HCT116 (cell line): Measurements from ENCODE around the gene PACS2. TPM values are rescaled to one million over a fixed set of nuclear protein-coding genes. Genes with fewer than 3 reads are reported as not detected.

Source experiments
- ATAC-seq: fragments of 200-7000 bp; cut with Tn5 transposase; 2 replicates; pipeline ENCODE4 v1.9.1; 2020; ENCODE audit warnings: mild to moderate bottlenecking, moderate library complexity
- BruUV-seq: library from RNA; stranded (reverse); fragments of 400-500 nt; replicated peaks from 2 replicates; lab custom pipeline; 2021; lab: Mats Ljungman, UMichigan
- CTCF ChIA-PET: fragments of 300-600 bp; sonication (Branson Sonifier 250); formaldehyde crosslinking; loops from one replicate; lab custom pipeline; 2021; ENCODE audit warnings: antibody characterized with exemption; lab: Charles Lee
- POLR2A ChIA-PET: fragments of 300-600, 350-600 bp; sonication (Branson Sonifier 250); formaldehyde crosslinking; loops from one replicate; lab custom pipeline; 2021; ENCODE audit warnings: antibody characterized with exemption; lab: Charles Lee
- RAD21 ChIA-PET, 2 experiments: fragments of 300-600 bp; sonication (Branson Sonifier 250); formaldehyde crosslinking; loops; one replicate each; lab custom pipeline; 2023; ENCODE audit warnings: low total read pairs in 2 of 2; ENCODE audit not compliant: uncharacterized antibody in 2 of 2, unreplicated experiment in 2 of 2, low non-redundant PET in 1 of 2; lab: Charles Lee
- DNase-seq: peaks from one replicate; pipeline ENCODE4 v3.0.0-alpha.2; 2010; ENCODE audit warnings: low read depth, low spot score
- H2AFZ ChIP-seq: fragments of 200-600 bp; shearing (Covaris generic), sonication (generic); 2 replicates; pipeline ENCODE4 v1.6.1; 2017; ENCODE audit warnings: low read depth, mixed run types, mixed read lengths, antibody characterized with exemption, low read length; ENCODE audit not compliant: poor library complexity, severe bottlenecking
- H3K27ac ChIP-seq: 2 replicates; pipeline ENCODE4 v1.5.1; 2012; ENCODE audit warnings: low read depth, low read length
- H3K27me3 ChIP-seq: fragments of 200-600 bp; sonication (generic); 2 replicates; pipeline ENCODE4 v1.6.1; 2016; ENCODE audit warnings: mixed run types, low read length, mixed read lengths; ENCODE audit not compliant: insufficient read depth
- H3K36me3 ChIP-seq, 2 experiments: fragments of 200-500 bp in 1 of 2; fragments of 200-600 bp in 1 of 2; sonication (Bioruptor generic) in 1 of 2; sonication (generic) in 1 of 2; 2 replicates each; pipeline versions ENCODE4 v1.5.1 to v1.6.1; 2014 to 2016; ENCODE audit warnings: low read length in 2 of 2, inconsistent platforms in 1 of 2, mixed read lengths in 1 of 2, mixed run types in 1 of 2; ENCODE audit not compliant: insufficient read depth in 2 of 2, control insufficient read depth in 1 of 2
- H3K4me1 ChIP-seq, 2 experiments: fragments of 200-600 bp in 1 of 2; sonication (generic) in 1 of 2; 2 replicates each; pipeline versions ENCODE4 v1.5.1 to v1.6.1; 2012 to 2017; ENCODE audit warnings: low read length in 2 of 2, inconsistent platforms in 1 of 2, mild to moderate bottlenecking in 1 of 2, mixed read lengths in 1 of 2, mixed run types in 1 of 2, moderate library complexity in 1 of 2; ENCODE audit not compliant: insufficient read depth in 2 of 2, control insufficient read depth in 1 of 2
- H3K4me2 ChIP-seq: fragments of 200-600 bp; sonication (generic); 2 replicates; pipeline ENCODE4 v1.6.1; 2017; ENCODE audit warnings: mixed run types, low read length, mixed read lengths
- H3K4me3 ChIP-seq, 2 experiments: fragments of 200-600 bp in 1 of 2; sonication (generic) in 1 of 2; replicated peaks in 1 of 2; 2 replicates each; pipeline ENCODE4 v1.5.1; 2011 to 2016; ENCODE audit warnings: low read length in 2 of 2, control low read depth in 1 of 2, low read depth in 1 of 2, mild to moderate bottlenecking in 1 of 2, mixed read lengths in 1 of 2, mixed run types in 1 of 2
- H3K79me2 ChIP-seq: fragments of 200-600 bp; sonication (generic); 2 replicates; pipeline ENCODE4 v1.6.1; 2017; ENCODE audit warnings: mild to moderate bottlenecking, mixed run types, low read length, moderate library complexity, mixed read lengths; ENCODE audit not compliant: insufficient read depth
- H3K9ac ChIP-seq: fragments of 200-600 bp; sonication (generic); 2 replicates; pipeline ENCODE4 v1.6.1; 2016; ENCODE audit warnings: low read length, mixed read lengths
- H3K9me2 ChIP-seq: fragments of 200-600 bp; sonication (generic), shearing (Covaris generic); 2 replicates; pipeline ENCODE4 v1.6.1; 2017; ENCODE audit warnings: mixed run types, mild to moderate bottlenecking, moderate library complexity; ENCODE audit not compliant: insufficient read depth
- H3K9me3 ChIP-seq, 2 experiments: fragments of 200-500 bp in 1 of 2; fragments of 200-600 bp in 1 of 2; sonication (Bioruptor generic) in 1 of 2; sonication (generic) in 1 of 2; 2 replicates each; pipeline ENCODE4 v1.6.1; 2014 to 2017; ENCODE audit warnings: low read length in 2 of 2, mixed read lengths in 2 of 2, inconsistent platforms in 1 of 2, low read depth in 1 of 2, mild to moderate bottlenecking in 1 of 2, mixed run types in 1 of 2, moderate library complexity in 1 of 2; ENCODE audit not compliant: control insufficient read depth in 1 of 2, insufficient read depth in 1 of 2
- H4K20me1 ChIP-seq: fragments of 200-600 bp; sonication (generic), shearing (Covaris generic); 2 replicates; pipeline ENCODE4 v1.6.1; 2017; ENCODE audit warnings: mixed run types, mild to moderate bottlenecking, moderate library complexity; ENCODE audit not compliant: insufficient read depth
- CEBPB ChIP-seq: IDR thresholded peaks from 2 replicates; pipeline ENCODE4 v1.6.1; 2012; ENCODE audit warnings: low read depth
- EGR1 ChIP-seq: IDR thresholded peaks from 2 replicates; pipeline ENCODE4 v1.6.1; 2012; ENCODE audit warnings: low read depth
- EZH2phosphoT487 ChIP-seq: fragments of 200-600 bp; IDR thresholded peaks from 2 replicates; pipeline ENCODE4 v1.6.1; 2018; ENCODE audit warnings: antibody characterized with exemption, borderline replicate concordance
- FOSL1 ChIP-seq: IDR thresholded peaks from 2 replicates; pipeline ENCODE4 v1.6.1; 2012; ENCODE audit warnings: low read depth
- JUND ChIP-seq: IDR thresholded peaks from 2 replicates; pipeline ENCODE4 v1.6.1; 2012
- POLR2A ChIP-seq: IDR thresholded peaks from 2 replicates; pipeline ENCODE4 v1.7.0; 2011; ENCODE audit warnings: borderline replicate concordance; ENCODE audit not compliant: insufficient read depth, insufficient read length; ENCODE audit errors: extremely low read depth
- POLR2AphosphoS5 ChIP-seq: IDR thresholded peaks from 2 replicates; pipeline ENCODE4 v1.6.1; 2011; ENCODE audit warnings: mild to moderate bottlenecking, low read depth, low read length, moderate library complexity
- RAD21 ChIP-seq: IDR thresholded peaks from 2 replicates; pipeline ENCODE4 v1.6.1; 2012; ENCODE audit warnings: low read depth, mild to moderate bottlenecking
- SP1 ChIP-seq: IDR thresholded peaks from 2 replicates; pipeline ENCODE4 v1.6.1; 2012; ENCODE audit warnings: low read depth
- SRF ChIP-seq: IDR thresholded peaks from 2 replicates; pipeline ENCODE4 v1.6.1; 2012; ENCODE audit warnings: low read depth
- YY1 ChIP-seq: IDR thresholded peaks from 2 replicates; pipeline ENCODE4 v1.6.1; 2011; ENCODE audit warnings: low read length, low read depth, moderate library complexity, mild to moderate bottlenecking; ENCODE audit not compliant: insufficient replicate concordance; ENCODE audit errors: extremely low read depth
- ZFX ChIP-seq: fragments of 450-650 bp; IDR thresholded peaks from 2 replicates; pipeline ENCODE4 v1.6.1; 2017
- ZNF274 ChIP-seq: fragments of 200-500 bp; sonication (Bioruptor generic); IDR thresholded peaks from 2 replicates; pipeline ENCODE4 v1.6.1; 2014; ENCODE audit warnings: mild to moderate bottlenecking, low read depth, low read length, inconsistent platforms
- intact Hi-C: fragments of 100-400 bp; cut with micrococcal nuclease; formaldehyde crosslinking; loops from 2 replicates; pipeline ENCODE4 v1.10.0; 2022
- total RNA-seq: library from RNA; stranded (reverse); gene quantifications from one replicate; pipeline ENCODE4 v1.2.1, GENCODE V29; 2021; ENCODE audit not compliant: unreplicated experiment
- TF ChIP-seq, protein P1 (sequence below): IDR thresholded peaks from 2 replicates; pipeline ENCODE4 v1.6.1; 2012

The PACS2 gene
- total RNA-seq, 1 experiment from 2014 or later, result 75.5 TPM

GRCh38 chr14:105333020-105333490, 18.5 kb downstream of the PACS2 start:
- no peak for DNase-seq
- BruUV-seq, result no TSS peak
- CTCF ChIA-PET, result no interaction called here
- Histone ChIP-seq H3K79me2 (peaks cover 52% of the 10 kb centered on the region), H3K36me3 (no peaks in the 10 kb centered on the region), H3K27ac (no peak overlapping the region), H4K20me1 (no peaks in the 10 kb centered on the region)
- intact Hi-C loops, result no loop called here
- no peak for TF ChIP-seq JUND
- TF ChIP-seq POLR2AphosphoS5, result no peak
- TF ChIP-seq RAD21, result no peak
- TF ChIP-seq YY1, result no peak
- no peak for TF ChIP-seq ZFX
- TF ChIP-seq EGR1, result no peak
- TF ChIP-seq, protein P1, sequence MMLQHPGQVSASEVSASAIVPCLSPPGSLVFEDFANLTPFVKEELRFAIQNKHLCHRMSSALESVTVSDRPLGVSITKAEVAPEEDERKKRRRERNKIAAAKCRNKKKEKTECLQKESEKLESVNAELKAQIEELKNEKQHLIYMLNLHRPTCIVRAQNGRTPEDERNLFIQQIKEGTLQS, result no peak
- TF ChIP-seq FOSL1, result no peak
- TF ChIP-seq ZNF274, result no peak
- no peak for TF ChIP-seq SRF
- no peak for TF ChIP-seq EZH2phosphoT487
- no peak for TF ChIP-seq CEBPB
- TF ChIP-seq POLR2A, result no peak
- TF ChIP-seq SP1, result no peak
- TF ChIP-seq, all 23 proteins: peak for 0
- Histone ChIP-seq H3K9me2 (no peaks in the 10 kb centered on the region), H3K4me2 (no peak overlapping the region), H3K4me3 (no peak overlapping the region), H3K27me3 (no peaks in the 10 kb centered on the region), H3K4me1 (peaks cover 17 to 20% of the 10 kb centered on the region in 2 experiments; a peak in 3 of 4 replicates), H2AFZ (no peak overlapping the region), H3K9me3 (no peaks in the 10 kb centered on the region), H3K9ac (no peak overlapping the region)
- ChIA-PET POLR2A (no interaction called here), RAD21 (no interaction called here)
- ATAC-seq, result no peak
